Measurements from ENCODE around the gene CHD1L.

Gene CHD1L

GRCh38 chr1:147267711-147268110 is 25.2 kb downstream of the CHD1L start:
- DNase-seq (ENCODE audit: low read depth in 1 of 2, low spot score in 1 of 2): no peak
- no peaks in the 10 kb centered on the region for H3K27me3 ChIP-seq (ENCODE audit: insufficient read depth, poor library complexity, severe bottlenecking)
- no peak overlapping the region for H3K4me3 ChIP-seq (replicated peaks; ENCODE audit: insufficient read depth, low read length)
- H3K27ac ChIP-seq (replicated peaks): no peak overlapping the region
- TF ChIP-seq GABPA (IDR thresholded peaks at IDR 0.05; ENCODE audit: low read depth) (no peak), SPI1 (IDR thresholded peaks at IDR 0.05; ENCODE audit: borderline replicate concordance, low read depth) (no peak), POLR2AphosphoS5 (IDR thresholded peaks at IDR 0.05; ENCODE audit: low read depth) (no peak), CTCF (IDR thresholded peaks at IDR 0.05; ENCODE audit: insufficient read depth, low read length) (no peak)
- TF ChIP-seq, protein P1, sequence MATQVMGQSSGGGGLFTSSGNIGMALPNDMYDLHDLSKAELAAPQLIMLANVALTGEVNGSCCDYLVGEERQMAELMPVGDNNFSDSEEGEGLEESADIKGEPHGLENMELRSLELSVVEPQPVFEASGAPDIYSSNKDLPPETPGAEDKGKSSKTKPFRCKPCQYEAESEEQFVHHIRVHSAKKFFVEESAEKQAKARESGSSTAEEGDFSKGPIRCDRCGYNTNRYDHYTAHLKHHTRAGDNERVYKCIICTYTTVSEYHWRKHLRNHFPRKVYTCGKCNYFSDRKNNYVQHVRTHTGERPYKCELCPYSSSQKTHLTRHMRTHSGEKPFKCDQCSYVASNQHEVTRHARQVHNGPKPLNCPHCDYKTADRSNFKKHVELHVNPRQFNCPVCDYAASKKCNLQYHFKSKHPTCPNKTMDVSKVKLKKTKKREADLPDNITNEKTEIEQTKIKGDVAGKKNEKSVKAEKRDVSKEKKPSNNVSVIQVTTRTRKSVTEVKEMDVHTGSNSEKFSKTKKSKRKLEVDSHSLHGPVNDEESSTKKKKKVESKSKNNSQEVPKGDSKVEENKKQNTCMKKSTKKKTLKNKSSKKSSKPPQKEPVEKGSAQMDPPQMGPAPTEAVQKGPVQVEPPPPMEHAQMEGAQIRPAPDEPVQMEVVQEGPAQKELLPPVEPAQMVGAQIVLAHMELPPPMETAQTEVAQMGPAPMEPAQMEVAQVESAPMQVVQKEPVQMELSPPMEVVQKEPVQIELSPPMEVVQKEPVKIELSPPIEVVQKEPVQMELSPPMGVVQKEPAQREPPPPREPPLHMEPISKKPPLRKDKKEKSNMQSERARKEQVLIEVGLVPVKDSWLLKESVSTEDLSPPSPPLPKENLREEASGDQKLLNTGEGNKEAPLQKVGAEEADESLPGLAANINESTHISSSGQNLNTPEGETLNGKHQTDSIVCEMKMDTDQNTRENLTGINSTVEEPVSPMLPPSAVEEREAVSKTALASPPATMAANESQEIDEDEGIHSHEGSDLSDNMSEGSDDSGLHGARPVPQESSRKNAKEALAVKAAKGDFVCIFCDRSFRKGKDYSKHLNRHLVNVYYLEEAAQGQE (IDR thresholded peaks at IDR 0.05; ENCODE audit: insufficient replicate concordance, low read depth): no peak

DNA sequence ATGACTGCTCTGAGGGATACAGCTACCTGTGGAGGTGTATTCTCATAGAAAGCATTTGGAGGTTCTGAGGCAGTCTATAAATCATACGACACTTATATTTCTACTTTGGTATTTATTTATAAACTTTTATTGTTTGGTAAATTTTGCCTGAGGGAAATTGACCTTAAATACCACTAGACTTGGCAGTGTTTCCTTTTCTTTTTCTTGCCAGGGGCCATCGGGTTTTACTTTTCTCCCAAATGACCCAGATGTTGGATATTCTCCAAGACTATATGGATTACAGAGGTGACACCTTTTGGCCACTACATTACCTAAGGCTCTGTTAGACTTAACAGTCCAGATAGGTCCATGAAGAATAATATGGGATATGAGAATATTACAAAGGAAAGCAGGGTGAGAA is 28.2 kb downstream of the CHD1L start:
- H3K4me3 ChIP-seq (replicated peaks; ENCODE audit: insufficient read depth, low read length): no peak overlapping the region
- TF ChIP-seq SPI1 (IDR thresholded peaks at IDR 0.05; ENCODE audit: borderline replicate concordance, low read depth) (no peak), GABPA (IDR thresholded peaks at IDR 0.05; ENCODE audit: low read depth) (no peak), POLR2AphosphoS5 (IDR thresholded peaks at IDR 0.05; ENCODE audit: low read depth) (no peak), CTCF (IDR thresholded peaks at IDR 0.05; ENCODE audit: insufficient read depth, low read length) (no peak)
- TF ChIP-seq, protein P1 (IDR thresholded peaks at IDR 0.05; ENCODE audit: insufficient replicate concordance, low read depth): no peak
- no peak for DNase-seq (ENCODE audit: low read depth in 1 of 2, low spot score in 1 of 2)
- no peaks in the 10 kb centered on the region for H3K27me3 ChIP-seq (ENCODE audit: insufficient read depth, poor library complexity, severe bottlenecking)
- no peak overlapping the region for H3K27ac ChIP-seq (replicated peaks)

DNA sequence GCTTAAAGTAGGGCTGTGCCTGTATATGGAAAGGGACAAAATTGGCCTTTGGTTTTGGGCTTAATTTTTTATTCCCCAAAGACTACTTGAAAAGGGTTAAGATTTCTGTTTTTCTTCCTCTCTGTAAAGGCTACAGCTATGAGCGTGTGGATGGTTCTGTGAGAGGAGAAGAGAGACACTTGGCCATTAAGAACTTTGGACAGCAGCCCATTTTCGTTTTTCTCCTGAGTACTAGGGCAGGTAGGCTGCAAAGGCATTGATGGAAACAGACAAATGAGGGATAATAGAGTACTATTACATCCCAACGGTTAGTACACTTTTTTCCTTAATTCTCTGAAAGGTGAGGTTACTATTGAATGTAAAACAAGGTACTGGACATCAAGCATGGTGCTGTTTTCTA is 29.6 kb downstream of the CHD1L start:
- Histone ChIP-seq H3K4me3 (replicated peaks; ENCODE audit: insufficient read depth, low read length) (no peak overlapping the region), H3K27ac (replicated peaks) (no peak overlapping the region), H3K27me3 (ENCODE audit: insufficient read depth, poor library complexity, severe bottlenecking) (no peaks in the 10 kb centered on the region)
- no peak for TF ChIP-seq CTCF (IDR thresholded peaks at IDR 0.05; ENCODE audit: insufficient read depth, low read length)
- no peak for TF ChIP-seq POLR2AphosphoS5 (IDR thresholded peaks at IDR 0.05; ENCODE audit: low read depth)
- TF ChIP-seq, protein P1 (IDR thresholded peaks at IDR 0.05; ENCODE audit: insufficient replicate concordance, low read depth): peak; percentile 37
- no peak for TF ChIP-seq SPI1 (IDR thresholded peaks at IDR 0.05; ENCODE audit: borderline replicate concordance, low read depth)
- TF ChIP-seq GABPA (IDR thresholded peaks at IDR 0.05; ENCODE audit: low read depth): no peak
- DNase-seq (ENCODE audit: low read depth in 1 of 2, low spot score in 1 of 2): no peak
